Activated CD8-positive, alpha-beta T cell treated with anti-CD3 and anti-CD28 coated beads for 36 hours (primary cell): Measurements from ENCODE around the gene ACVRL1. TPM values are rescaled to one million over a fixed set of nuclear protein-coding genes. Genes with fewer than 3 reads are reported as not detected.

Source experiments
- ATAC-seq: fragments of 200-7000 bp; cut with Tn5 transposase; one replicate; pipeline ENCODE4 v1.10.0; 2021; ENCODE audit warnings: mild to moderate bottlenecking, moderate library complexity
- CTCF ChIA-PET: fragments of 350-600 bp; sonication (Branson Sonifier 250); formaldehyde crosslinking; loops from one replicate; lab custom pipeline; 2021; ENCODE audit warnings: antibody characterized with exemption; lab: Charles Lee
- POLR2A ChIA-PET: fragments of 350-600 bp; sonication (Branson Sonifier 250); formaldehyde crosslinking; loops from one replicate; lab custom pipeline; 2021; ENCODE audit warnings: antibody characterized with exemption; lab: Charles Lee
- DNase-seq: peaks from one replicate; pipeline ENCODE4 v3.0.0-alpha.2; 2020
- H3K27ac Mint-ChIP-seq: one replicate; pipeline ENCODE4 v1.8.0; 2021; ENCODE audit warnings: mild to moderate bottlenecking, mixed read lengths
- H3K27me3 Mint-ChIP-seq: one replicate; pipeline ENCODE4 v1.8.0; 2021; ENCODE audit warnings: mixed read lengths
- H3K36me3 Mint-ChIP-seq: one replicate; pipeline ENCODE4 v1.8.0; 2021; ENCODE audit warnings: low read depth, mixed read lengths
- H3K4me1 Mint-ChIP-seq: one replicate; pipeline ENCODE4 v1.8.0; 2021; ENCODE audit warnings: low read depth, mixed read lengths
- H3K4me3 Mint-ChIP-seq: one replicate; pipeline ENCODE4 v1.8.0; 2021; ENCODE audit warnings: mild to moderate bottlenecking, moderate library complexity, mixed read lengths
- H3K9me3 Mint-ChIP-seq: one replicate; pipeline ENCODE4 v1.8.0; 2021; ENCODE audit warnings: mixed read lengths
- intact Hi-C: fragments of 100-400 bp; cut with micrococcal nuclease; formaldehyde crosslinking; loops from one replicate; pipeline ENCODE4 v1.10.0; 2022
- total RNA-seq, 2 experiments: library from RNA; stranded (reverse); gene quantifications; one replicate each; pipeline ENCODE4 v1.2.3, GENCODE V29; 2021
- TF ChIP-seq, protein P1 (sequence below): fragments of 200-600 bp; IDR thresholded peaks from one replicate; pipeline ENCODE4 v1.8.0; 2022; ENCODE audit warnings: antibody characterized with exemption, mild to moderate bottlenecking

Gene ACVRL1
- total RNA-seq, 2 experiments from 2014 or later, result not detected

- DNase-seq (no peak), ATAC-seq (no peak)
- no peaks in the 10 kb centered on the region for H3K9me3 Mint-ChIP-seq
- no peaks in the 10 kb centered on the region for H3K36me3 Mint-ChIP-seq
- peaks cover 12% of the 10 kb centered on the region for H3K4me1 Mint-ChIP-seq
- intact Hi-C loops, result no loop called here
- no peak overlapping the region for H3K4me3 Mint-ChIP-seq
- TF ChIP-seq, protein P1, sequence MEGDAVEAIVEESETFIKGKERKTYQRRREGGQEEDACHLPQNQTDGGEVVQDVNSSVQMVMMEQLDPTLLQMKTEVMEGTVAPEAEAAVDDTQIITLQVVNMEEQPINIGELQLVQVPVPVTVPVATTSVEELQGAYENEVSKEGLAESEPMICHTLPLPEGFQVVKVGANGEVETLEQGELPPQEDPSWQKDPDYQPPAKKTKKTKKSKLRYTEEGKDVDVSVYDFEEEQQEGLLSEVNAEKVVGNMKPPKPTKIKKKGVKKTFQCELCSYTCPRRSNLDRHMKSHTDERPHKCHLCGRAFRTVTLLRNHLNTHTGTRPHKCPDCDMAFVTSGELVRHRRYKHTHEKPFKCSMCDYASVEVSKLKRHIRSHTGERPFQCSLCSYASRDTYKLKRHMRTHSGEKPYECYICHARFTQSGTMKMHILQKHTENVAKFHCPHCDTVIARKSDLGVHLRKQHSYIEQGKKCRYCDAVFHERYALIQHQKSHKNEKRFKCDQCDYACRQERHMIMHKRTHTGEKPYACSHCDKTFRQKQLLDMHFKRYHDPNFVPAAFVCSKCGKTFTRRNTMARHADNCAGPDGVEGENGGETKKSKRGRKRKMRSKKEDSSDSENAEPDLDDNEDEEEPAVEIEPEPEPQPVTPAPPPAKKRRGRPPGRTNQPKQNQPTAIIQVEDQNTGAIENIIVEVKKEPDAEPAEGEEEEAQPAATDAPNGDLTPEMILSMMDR, result no peak
- ChIA-PET CTCF (interaction anchor here (0.9 to 2.7 kb wide), 3 partner anchors 15 to 33 kb away, joined by 3 to 9 read pairs (median 3); no protein-coding TSS in a partner anchor), POLR2A (interaction anchor here (1.3 kb wide), 1 partner anchor 11 kb away, joined by 3 read pairs; no protein-coding TSS in a partner anchor)
- H3K27me3 Mint-ChIP-seq, result peaks cover 1% of the 10 kb centered on the region
- no peak overlapping the region for H3K27ac Mint-ChIP-seq
Observed at GRCh38 chr12:51890511-51891171, 16.7 kb upstream of the ACVRL1 start.

DNA sequence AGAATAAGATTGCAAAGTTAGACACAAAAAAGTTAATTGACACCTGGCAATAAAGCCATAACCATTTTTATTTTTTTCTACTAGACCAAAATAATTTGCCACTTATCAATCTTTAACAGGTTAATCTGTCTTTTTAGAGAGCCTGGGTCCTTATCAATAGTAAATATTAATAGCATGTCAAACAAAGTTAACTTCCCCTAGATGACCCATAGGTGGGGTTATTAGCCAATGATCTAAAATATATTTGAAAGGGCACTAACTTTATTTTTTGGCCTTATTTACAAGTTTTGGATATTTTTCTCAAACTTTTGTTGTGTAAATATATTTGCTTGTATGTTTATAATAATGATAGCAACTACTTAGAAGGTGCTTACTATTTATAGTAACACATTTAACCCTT, 15.5 kb upstream of the ACVRL1 start:
- H3K9me3 Mint-ChIP-seq, result no peaks in the 10 kb centered on the region
- ChIA-PET POLR2A (interaction anchor here (1.3 kb wide), 1 partner anchor 13 kb away, joined by 3 read pairs; no protein-coding TSS in a partner anchor), CTCF (interaction anchor here (1.2 to 1.4 kb wide), 2 partner anchors 89 to 129 kb away, joined by 3 to 9 read pairs; no protein-coding TSS in a partner anchor)
- DNase-seq, result no peak
- H3K27me3 Mint-ChIP-seq, result peaks cover 1% of the 10 kb centered on the region
- no peak overlapping the region for H3K27ac Mint-ChIP-seq
- intact Hi-C loops, result no loop called here
- H3K4me3 Mint-ChIP-seq, result no peak overlapping the region
- peaks cover 2% of the 10 kb centered on the region for H3K4me1 Mint-ChIP-seq
- TF ChIP-seq, protein P1, result peak; percentile 61
- H3K36me3 Mint-ChIP-seq, result no peaks in the 10 kb centered on the region
- ATAC-seq, result no peak

GRCh38 chr12:51893786-51894185, 13.5 kb upstream of the ACVRL1 start:
- intact Hi-C loops, result no loop called here
- no peak for ATAC-seq
- ChIA-PET CTCF (interaction anchor here (1.1 to 1.4 kb wide), 4 partner anchors 18 to 127 kb away, joined by 3 to 5 read pairs (median 3); no protein-coding TSS in a partner anchor), POLR2A (no interaction called here)
- no peak for DNase-seq
- no peak overlapping the region for H3K4me3 Mint-ChIP-seq
- no peaks in the 10 kb centered on the region for H3K27me3 Mint-ChIP-seq
- no peaks in the 10 kb centered on the region for H3K4me1 Mint-ChIP-seq
- H3K36me3 Mint-ChIP-seq, result no peaks in the 10 kb centered on the region
- no peak overlapping the region for H3K27ac Mint-ChIP-seq
- TF ChIP-seq, protein P1, result no peak
- no peaks in the 10 kb centered on the region for H3K9me3 Mint-ChIP-seq

DNA sequence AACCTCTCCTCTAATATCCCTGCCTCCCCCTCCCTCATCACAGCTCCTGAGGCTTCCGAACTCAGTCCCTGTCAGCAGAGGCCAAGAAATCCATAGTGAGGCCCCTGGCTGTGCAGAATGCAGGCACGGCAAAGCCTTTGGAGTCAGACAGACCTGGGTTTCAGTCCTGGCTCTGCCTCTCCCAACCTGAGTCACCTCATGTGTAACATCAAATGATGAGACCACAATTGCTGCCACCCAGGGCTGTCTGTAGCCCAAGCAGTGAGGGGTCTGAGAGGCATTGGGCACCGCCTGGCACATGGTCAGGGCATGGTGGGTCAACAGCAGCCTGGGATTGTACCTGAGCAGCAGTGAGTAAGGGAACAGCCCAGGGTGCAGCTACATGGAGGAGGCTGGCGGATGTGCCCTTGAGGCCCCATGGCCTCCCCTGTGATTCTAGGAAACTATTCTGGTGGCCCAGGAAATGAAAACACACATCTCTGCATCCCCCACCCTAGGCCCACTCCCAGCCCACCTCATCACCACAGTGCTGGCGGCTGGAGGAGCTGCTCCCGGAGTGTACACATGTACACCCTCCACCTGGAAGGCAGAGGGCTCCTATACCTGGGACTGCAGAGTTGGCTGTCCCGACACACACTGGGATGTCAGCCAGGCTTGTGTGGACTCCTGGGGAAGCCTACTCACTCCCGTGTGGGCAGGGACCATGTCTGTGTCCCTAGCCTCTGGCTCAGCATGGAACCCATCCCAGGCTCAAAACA, 11.7 kb upstream of the ACVRL1 start:
- TF ChIP-seq, protein P1, result no peak
- CTCF ChIA-PET, result no interaction called here
- no peak for DNase-seq
- no peaks in the 10 kb centered on the region for H3K9me3 Mint-ChIP-seq
- H3K27ac Mint-ChIP-seq, result no peak overlapping the region
- POLR2A ChIA-PET, result no interaction called here
- ATAC-seq, result no peak
- no peaks in the 10 kb centered on the region for H3K27me3 Mint-ChIP-seq
- no peaks in the 10 kb centered on the region for H3K36me3 Mint-ChIP-seq
- H3K4me1 Mint-ChIP-seq, result no peaks in the 10 kb centered on the region
- intact Hi-C loops, result no loop called here
- H3K4me3 Mint-ChIP-seq, result no peak overlapping the region
